Ishikawa (cell line): ENCODE results near the gene VEPH1.

Experiments used
- CREB1 ChIP-seq: IDR thresholded peaks from 2 replicates; pipeline ENCODE4 v1.6.1; 2012; ENCODE audit warnings: low read depth
- EGR1 ChIP-seq: IDR thresholded peaks from 2 replicates; pipeline ENCODE4 v1.6.1; 2012
- EP300 ChIP-seq: IDR thresholded peaks from 2 replicates; pipeline ENCODE4 v1.6.1; 2012; ENCODE audit warnings: borderline replicate concordance
- NFIC ChIP-seq: IDR thresholded peaks from 2 replicates; pipeline ENCODE4 v1.6.1; 2012

DNA sequence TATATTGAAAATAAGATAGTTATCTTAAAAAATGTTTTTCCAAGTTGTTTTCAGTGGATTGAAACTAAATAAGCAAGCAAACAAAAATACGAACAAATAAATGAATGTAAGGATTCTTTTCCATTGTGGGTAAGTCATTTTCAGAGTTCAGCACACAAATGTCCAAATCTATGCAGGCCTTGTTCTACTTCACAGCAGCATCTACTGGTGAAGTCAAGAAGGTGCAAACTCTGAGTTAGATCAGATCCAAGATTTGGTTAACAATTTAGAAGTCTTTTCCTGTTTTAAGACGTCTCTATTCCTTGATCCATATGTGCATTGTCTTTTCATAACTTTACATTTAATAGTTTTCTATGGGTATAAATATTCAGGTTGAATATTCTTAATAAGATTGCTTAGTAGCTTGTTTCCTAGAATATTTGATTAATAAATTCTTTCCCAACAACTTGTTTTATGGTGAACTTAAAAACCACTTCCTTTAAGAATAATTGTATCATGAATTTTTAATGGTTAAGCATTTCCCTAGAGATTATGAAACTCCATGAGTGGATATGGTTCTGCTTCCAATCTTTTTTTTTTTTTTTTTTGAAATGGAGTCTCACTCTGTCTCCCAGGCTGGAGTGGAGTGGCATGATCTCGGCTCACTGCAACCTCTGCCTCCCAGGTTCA is 56.1 kb downstream of the VEPH1 start:
- no peak for TF ChIP-seq CREB1
- TF ChIP-seq EGR1: no peak
- TF ChIP-seq NFIC: no peak
- TF ChIP-seq EP300: no peak
